Stimulated activated CD8-positive, alpha-beta memory T cell treated with anti-CD3 and anti-CD28 coated beads, Interleukin-15, amount 100 ng/mL, for 24 hours (primary cell): ENCODE measurements around the gene MCF2L.
"Not testable (repeated sequence)": the region's sequence is repeated elsewhere in the genome, so short reads cannot be mapped to it uniquely, and the experiment has no call there.

Source experiments
- DNase-seq: peaks from one replicate; pipeline ENCODE4 v3.0.0-alpha.2; 2020; ENCODE audit warnings: low read depth

MCF2L gene

DNA sequence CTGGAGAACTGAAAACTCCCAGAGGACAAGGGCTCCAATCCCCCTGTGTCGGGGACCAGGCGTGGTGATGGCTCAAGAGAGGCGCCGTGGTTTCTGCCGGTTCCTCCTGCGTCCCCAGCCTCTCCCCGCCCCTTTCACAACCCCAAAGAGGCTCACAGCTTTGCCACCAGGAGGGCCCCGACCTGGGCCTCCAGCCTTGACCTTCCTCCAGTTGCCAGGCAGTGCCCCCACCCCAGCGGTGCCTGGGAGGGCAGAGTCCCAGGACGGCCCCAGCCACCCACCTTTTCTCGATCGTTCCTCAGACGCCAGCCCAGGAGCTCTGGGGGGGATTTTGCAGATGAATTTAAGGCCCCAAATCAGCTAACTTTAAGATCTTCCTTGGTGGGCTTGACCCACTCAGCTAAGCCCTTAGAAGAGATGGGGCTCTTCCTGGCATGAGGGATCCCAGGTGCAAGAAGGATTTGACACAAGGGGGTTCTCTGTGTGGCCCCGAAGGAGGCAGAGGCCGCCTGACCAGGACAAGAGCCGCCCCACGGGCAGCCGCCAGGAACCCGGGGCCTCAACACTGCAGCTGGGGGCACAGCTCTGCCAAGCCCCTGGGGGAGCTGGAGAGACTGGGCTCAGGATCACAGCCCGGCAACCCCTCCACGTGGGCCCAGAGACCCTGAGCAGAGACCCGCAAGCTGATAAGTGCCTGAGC lies 47.0 kb downstream of the MCF2L start:
- DNase-seq = no peak

DNA sequence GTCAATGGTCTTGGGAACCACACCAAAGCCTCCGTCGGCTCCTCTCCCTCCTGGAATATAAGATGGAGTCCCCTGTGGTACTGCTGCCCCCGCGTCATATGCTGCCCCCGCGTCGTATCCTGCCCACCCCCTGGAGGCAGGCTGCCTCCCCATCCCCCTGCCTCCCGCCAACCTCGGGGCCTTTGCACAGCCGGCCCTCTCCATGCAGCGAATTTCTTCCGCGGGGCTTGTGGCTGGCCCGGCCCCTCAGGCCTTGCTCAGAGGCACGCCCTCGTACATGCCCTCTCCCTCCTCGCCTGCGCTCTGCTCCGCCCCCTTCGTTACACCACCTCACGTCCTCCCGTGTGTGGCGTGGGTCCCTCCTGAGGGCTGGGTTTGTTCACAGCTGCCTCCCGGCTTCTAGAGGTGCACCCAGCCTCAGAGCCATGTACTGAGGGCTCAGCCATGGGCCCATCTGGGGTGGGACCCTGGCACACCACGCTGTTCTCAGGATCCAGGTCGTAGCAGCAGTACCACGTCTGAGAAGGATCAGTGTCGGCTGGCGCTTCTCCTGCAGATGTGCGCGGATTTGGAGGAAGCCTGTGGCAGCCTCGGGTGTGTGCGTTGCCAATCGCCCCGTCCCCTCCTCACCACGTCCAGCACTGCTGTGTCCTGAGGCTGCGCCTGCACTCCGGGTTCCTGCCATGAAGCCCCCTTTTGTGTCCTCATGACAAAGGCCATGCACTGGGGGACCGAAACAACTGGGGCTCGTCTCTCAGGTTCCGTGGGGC lies 47.7 kb downstream of the MCF2L start:
- DNase-seq = no peak

DNA sequence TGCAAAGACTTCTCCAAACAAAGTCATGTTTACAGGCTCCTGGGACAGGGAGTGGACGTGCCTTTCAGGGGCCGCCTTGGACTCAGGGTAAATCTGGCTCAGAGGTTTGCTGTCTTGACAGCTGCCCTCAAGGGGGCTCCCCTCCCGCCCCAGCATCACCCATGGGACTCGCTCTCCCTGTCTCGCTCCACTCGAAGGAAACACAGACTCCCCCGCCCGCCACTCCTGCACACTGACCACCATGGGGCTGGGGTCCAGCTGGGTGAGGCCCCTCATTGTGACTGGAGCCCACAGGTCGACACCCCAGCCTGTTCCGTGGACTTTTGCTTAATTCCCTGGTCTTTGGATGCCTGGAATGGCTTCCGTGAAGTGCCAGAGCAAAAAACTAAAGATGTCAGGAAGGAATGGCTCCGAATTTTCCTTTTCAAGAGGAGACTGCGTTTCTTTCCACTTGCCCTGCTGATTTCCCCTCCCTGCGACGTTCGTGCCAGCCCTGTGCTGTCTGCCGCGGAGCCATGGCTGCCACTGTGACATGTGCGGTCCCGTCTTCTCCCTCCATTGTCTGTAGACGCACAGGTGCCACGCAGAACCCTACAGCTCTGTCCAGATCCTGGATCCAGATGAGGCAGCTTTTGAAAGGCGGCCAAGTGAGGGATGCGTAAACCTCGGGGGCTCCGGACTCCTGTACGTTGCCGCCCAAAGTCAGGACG lies 48.6 kb downstream of the MCF2L start:
- DNase-seq = no peak

DNA sequence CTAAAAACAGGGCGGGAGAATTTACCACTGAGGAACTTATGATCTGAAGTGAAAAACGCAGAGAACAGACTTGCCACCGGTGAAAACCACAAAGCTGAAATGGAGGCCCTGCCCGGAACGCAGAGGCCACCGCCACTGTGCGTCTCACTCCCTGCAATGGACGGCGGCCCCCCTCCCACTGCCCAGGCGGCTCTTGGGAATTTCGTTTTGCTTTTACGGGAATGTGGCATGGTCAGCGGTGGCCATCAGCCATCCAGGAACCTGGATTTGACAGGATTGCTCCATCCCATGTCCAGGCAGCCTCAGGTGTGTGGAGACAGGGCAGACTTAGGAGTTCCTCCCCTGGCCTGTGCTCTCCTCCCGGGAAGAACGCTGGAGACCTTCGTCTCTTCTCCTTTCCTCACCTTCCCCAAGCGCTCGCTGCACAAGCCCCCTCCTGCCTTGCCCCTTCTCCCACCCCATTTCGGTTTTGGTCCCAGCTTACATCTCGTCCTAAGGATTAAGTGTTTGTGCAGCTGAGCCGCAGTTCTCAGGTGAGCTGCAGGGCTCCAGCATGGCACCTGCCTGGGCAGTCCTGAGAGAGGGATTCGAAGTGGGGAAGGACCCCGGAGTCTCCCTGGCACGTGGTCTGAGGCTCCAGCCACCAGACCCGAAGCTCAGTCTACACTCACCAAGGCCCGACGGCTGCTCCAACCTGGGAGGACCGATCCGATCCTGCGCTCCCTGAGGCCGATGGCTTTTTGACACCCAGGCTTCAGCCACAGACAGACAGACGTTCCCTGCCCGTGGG lies 49.9 kb downstream of the MCF2L start:
- DNase-seq = no peak

DNA sequence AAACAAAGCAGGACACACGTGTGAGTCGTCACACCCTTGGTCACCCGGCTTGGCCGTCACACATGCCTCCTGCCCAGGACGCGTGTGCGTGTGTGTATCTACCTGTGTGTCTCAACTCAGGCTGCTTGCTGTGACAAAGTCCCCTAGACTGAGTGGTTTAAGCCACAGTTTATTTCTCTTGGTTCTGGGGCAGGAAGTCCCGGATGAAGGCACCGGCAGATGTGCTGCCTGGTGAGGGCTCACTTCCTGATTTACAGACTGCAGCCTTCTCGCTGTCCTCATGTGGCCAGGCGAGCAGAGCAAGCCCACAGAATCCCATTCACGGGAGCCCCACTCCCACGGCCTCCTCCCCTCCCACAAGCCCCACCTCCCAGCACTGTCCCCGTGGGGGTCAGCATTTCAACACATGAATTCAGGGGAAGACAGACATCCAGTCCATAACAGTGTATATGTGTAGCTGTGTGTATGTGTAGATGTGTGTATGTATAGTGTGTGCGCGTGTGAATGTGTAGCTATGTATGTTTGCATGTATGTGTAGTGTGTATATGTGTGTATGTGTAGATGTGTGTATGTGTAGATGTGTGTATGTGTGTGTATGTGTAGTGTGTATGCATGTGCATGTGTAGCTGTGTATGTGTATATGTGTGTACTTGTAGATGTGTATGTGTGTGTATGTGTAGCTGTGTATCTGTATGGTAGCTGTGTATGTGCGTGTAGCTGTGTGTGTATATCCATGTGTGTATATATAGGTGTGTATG lies 51.5 kb downstream of the MCF2L start:
- DNase-seq = no peak

DNA sequence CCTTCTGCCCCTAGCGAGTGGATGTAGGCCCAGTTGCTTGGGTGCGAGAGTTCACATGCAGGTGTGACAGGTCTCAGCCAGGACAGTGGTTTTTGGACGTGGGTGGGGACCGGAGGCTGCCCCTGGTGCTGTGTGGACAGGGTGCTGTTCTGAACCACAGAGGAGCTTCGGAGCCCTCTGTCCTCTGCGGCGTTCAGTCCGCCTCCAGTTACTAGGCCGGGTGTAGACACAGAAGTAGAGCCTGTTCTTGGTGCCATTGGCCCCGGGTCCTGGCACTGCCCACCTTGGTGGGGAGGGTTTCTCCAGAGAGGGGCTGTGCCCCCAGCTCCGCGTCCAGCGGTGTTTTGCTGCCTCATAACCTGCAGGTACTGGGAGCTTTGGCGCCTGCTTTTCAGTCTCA lies 52.4 kb downstream of the MCF2L start:
- no peak for DNase-seq

DNA sequence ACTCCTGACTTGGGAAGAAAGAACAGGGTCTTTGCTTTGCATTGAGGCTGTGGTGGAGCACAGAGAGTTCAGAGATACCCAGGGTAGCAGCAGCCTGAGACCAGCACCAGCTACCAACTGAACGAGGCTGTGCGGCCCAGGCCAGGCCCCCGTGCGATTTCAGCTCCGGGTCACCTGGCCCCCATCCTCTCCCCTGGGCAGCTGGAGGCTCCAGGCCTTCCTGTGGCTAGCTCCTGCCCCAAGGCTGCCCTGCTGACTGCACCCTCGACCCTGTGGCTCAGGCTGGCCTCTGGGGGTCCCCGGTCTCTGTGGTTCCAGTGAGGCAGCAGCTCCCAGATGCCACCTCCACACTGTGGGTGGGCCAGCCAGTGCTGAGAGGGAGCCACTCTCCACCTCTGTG lies 52.8 kb downstream of the MCF2L start:
- DNase-seq = no peak

DNA sequence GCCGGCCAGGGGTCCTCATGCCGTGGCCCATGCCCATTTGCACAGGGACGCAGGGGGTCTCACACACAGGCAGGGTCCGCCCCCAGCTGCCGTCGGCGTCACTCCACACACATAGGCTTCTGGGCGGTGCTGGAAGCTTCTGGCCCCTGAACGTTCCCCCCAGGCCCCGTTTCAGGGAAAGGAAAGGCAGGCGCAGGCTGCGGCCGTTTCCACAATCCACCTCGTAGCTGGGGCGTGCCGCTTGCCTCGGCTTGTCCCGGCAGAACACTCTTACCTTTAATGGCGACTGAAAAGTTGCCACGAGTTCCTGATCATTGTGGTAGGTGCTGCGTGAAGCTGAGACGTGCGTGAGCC lies 53.4 kb downstream of the MCF2L start:
- DNase-seq = no peak

DNA sequence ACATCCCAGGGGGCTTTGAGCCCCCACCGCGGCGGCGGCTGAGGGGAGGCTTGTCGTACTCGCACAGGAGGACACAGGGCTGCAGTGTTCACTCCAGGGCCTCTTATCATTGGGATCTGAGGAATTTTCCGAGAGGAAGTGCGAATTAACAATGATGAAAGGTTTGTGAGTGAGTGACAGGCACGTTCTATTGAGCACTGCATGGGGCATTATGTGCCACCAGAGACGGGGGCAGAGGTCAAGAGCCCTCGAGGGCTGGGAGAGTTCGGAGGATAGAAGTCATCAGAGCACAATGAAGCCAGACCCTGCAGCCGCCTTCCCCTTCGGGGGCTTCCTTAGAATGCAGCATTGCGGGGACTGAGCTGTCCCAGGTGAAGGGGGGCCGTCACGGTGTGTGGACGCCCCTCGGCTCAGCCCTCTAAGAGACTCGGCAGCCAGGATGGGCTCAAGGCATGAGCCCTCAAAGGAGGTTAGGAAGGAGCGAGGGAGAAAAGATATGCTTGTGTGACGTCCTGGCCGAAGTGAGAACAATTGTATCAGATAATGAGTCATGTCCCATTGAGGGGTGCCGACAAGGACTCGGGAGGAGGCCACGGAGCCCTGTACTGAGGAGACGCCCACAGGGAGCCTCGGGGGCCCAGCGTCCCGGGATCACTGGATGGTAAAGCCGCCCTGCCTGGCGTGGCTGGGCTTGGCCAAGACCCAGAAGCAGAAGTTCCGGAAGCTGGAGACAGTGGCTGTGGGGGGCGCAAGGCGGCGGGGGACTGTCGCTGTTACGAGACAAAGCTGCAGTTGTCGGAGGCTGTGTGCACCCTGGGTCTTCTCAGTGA lies 53.9 kb downstream of the MCF2L start:
- no peak for DNase-seq

DNA sequence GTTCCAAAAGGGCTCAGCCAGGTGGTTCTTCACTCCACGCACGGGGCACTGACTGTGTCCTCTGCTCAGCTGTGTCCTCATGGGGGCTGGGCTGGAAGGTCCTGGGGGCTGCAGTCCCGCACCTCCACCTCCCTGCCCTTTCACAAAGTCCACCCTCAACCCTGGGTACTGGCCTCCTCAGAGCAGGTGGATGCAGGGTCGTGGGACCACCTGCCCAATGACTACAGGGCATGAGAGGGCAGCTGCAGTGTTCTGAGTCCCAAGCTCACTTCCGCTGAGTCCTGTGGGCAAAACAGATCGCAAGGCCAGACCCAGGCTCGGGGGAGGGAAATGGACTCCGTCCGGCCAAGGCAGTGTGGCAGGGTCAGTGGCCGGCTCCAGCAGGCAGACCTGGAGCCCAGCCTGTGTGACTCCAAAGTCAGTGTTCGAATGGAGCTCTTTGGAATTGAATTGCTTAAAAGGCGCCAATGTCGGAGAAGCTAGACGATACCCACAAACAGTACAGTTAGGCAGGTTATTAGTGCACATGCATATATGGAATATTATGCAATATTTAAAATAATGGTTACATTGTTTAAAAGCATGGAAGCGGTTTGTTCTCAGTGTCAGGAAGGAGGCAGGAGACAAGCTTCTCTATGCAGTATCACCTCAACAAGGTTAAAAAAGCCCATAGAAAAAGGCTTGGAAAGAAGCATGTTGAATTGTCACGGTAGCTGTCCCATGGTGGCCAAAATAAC lies 54.8 kb downstream of the MCF2L start:
- DNase-seq = no peak

DNA sequence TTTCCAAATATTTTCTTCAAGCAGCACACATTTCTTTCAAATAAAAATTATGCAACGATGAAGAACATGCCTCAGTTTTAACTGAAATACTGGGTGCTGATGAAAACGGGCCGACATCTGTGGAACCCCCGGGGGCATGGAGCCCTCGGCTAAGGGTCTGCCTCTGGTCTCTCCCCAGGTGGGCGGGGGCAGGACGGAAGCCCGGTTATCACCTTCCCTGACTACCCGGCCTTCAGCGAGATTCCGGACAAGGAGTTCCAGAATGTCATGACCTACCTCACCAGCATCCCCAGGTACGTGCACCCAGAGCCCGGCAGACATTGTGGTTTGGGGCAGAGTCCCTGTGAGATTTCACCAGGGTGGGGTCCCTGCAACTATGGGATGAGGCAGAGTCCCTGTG lies 55.5 kb downstream of the MCF2L start:
- no peak for DNase-seq

DNA sequence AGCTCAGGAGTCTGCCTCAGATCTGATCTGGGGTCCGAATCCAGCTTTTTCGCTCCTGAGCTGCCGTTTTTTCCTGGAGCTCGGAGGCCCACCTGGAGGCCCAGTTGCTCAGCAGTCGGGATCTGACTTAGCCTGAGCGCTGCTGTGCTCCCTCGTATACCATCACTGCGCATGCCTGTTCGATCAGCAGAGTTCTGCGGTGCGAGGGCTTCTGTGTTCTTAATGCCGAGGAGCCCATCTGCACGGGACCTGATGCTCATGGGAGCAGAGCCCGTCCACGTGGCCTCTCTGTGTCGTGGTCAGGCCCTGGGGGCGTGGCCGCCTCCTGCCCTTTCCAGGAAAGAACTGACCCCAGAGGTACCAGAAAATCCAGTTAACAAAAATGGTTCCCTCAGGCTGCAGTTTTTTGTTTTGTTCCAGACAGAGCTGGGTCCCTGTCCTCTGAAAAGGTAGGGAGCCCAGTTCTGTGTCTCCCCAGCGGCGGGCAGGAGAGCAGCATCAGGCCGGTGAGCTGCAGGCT lies 57.4 kb downstream of the MCF2L start:
- DNase-seq = no peak

DNA sequence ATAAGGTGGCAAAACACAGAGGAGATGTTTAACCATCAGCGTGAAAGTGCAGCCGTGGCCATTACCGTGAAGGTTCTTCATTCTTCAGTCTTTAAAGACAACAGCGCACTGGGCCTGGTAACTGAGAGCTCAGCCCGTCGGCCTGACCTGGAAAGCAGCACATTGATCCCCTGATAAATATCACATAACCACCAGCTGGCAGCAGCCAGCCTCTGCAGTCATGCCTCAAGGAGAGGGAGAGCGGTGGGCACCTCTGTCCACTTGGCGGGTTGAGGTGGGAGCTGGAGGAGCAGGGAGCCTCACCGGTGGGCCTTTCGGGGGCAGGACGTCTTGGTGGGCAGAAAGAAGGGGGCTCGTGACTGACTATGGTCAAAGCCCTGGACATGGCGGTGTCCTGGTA lies 58.1 kb downstream of the MCF2L start:
- no peak for DNase-seq

DNA sequence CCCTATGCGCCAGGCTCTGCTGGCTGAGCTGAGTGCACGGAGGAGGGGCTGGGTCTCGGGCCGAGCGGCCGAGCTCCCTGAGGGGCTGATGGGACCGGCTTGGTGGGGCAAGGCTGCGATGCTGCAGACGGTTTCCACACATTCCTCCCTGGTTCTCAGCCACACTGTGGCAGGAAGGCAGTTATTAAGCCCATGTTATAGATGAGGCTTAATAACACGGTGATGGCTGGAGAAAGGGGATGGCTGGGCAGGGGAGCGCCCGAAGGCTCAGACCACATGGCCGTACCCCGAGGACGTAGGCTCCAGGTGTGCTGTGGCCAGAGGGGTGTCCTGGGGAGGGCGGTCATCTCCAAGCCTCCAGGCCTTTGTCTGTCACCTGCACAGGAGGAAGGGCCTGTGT lies 58.6 kb downstream of the MCF2L start:
- DNase-seq = no peak

DNA sequence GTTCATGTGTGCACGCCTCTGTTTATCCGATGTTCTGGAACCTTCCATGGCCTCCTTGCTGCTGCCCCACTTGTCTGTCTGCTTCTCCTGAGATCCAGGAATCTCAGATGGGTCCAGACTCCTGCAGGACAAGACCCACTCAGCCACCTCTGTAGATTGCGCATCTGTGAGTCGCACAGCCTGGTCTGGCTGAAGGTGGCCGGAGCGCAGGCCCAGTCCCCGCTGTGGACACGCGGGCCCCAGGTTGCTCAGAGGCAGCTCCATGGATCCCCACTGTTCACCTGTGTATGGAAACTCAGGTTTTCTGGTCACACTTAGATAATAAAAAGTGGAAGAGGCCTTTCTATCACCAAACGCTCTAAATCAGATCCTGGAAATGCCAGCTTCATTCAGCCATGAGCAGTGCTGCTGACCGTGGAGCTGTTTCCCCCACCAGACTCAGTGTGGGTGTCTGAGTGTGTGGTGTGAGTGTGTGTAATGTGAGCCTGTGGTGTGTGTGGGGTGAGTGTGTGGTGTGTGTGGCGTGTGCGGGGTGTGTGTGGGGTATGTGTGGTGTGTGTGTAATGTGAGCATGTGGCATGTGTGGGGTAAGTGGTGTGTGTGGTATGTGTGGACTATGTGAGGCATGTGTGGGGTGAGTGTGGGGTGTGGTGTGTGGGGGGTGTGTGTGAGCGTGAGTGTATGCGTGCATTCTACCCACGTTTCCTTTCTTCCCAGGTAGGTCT lies 59.5 kb downstream of the MCF2L start:
- no peak for DNase-seq

DNA sequence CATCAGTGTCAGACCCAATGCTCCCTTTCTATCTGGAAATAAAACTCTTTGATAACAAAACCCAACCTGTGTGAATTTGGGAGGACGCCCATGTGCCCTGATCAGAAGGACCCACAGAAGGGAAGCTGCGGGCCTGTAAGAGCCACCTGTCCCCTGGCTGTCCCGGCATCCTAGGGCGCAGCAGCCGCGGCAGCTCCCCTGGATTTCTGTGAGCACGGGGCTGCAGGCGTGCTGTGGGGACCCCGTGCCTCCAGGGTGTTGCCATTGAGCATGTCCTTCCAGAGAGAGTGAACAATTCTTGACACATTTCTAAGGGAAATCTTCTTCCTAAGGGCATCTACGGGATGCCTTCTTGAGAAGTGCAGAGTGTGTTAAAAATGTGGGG lies 60.0 kb downstream of the MCF2L start:
- no peak for DNase-seq

DNA sequence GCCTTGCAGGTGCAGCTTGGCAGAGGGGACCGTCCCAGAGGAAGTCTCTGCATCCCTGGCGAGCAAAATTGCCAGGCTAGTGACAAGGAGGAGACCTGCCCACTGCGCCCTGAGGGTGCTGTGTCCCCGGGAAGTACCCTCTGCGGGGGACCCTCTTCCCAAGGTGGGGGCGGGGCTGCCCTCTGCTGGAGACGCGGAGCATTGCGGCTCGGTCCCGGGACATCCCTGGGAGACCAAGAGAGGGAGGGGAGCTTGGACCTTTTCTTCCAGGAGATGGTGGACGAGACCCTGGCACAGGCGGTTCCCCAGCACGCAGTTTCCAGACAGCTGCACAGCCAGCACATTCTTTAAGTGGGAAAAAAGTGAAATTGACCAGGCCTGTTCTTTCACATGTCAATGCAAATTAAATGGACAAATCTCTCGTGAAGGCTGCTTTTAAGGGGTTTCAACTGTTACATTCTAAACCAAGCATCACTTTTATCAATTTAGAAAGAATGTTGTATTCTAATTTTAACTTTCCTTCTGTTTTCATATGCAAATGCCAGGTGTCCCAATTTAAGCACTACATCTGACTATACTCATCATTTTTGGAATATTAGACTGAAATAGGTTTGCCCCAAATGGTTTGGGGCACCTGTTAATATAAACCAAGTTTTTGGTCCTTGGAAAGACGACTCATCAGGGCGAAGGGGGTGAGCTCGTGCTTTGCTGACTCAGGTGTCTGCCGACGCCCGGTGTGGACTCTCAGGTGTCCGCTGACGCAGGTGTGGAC lies 60.7 kb downstream of the MCF2L start:
- DNase-seq = peak; percentile 43

DNA sequence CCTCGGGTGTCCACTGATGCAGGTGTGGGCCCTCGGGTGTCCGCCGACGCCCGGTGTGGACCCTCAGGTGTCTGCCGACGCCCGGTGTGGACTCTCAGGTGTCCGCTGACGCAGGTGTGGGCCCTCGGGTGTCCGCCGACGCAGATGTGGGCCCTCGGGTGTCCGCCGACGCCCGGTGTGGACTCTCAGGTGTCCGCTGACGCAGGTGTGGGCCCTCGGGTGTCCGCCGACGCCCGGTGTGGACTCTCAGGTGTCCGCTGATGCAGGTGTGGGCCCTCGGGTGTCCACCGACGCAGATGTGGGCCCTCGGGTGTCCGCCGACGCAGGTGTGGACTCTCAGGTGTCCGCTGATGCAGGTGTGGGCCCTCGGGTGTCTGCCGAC lies 61.2 kb downstream of the MCF2L start:
- DNase-seq = not testable (repeated sequence)
